ENCODE data around the gene MICB. TPM values are rescaled to one million over a fixed set of nuclear protein-coding genes. Genes with fewer than 3 reads are reported as not detected.

The MICB gene
- total and polyA plus RNA-seq, 2 donors (not counting 1 experiment from before 2014, with no cell fraction given) = 24.2 to 30.9 TPM

GRCh38 chr6:31466466-31466865 lies 31.5 kb upstream of the MICB start:
- no peaks in the 10 kb centered on the region for H3K9me3 ChIP-seq (ENCODE audit: control extremely low read depth in 1 of 3, control insufficient read depth in 2 of 3, insufficient read depth in 1 of 3, low read length in 2 of 3)
- WGBS (ENCODE audit: insufficient coverage) = no CpG with 5 or more reads among the region's 4 CpGs
- H3K4me2 ChIP-seq (replicated peaks; ENCODE audit: low read depth, low read length, poor library complexity, severe bottlenecking) = peak overlapping the region; percentile 97
- no peaks in the 10 kb centered on the region for H3K27me3 ChIP-seq (replicated peaks in 1 of 4; ENCODE audit: control extremely low read depth in 1 of 4, control insufficient read depth in 3 of 4, insufficient read depth in 4 of 4, low read length in 3 of 4)
- CTCF ChIA-PET = no interaction called here
- H2AFZ ChIP-seq (ENCODE audit: insufficient read depth, low read depth, low read length, poor library complexity, severe bottlenecking) = no peak overlapping the region
- peaks cover 3 to 36% of the 10 kb centered on the region in 2 experiments for H3K36me3 ChIP-seq (replicated peaks in 1 of 2; ENCODE audit: control extremely low read depth in 1 of 2, control insufficient read depth in 1 of 2, extremely low read depth in 1 of 2, insufficient read depth in 2 of 2, low read length in 1 of 2)
- Mint-ChIP-seq H3K27me3 (no peaks in the 10 kb centered on the region), H3K4me1 (peaks cover 96% of the 10 kb centered on the region), H3K4me3 (peak overlapping the region; percentile 99), H3K27ac (peak overlapping the region; percentile 73), H3K9me3 (ENCODE audit: insufficient read depth) (no peaks in the 10 kb centered on the region)
- intact Hi-C loops (cut with micrococcal nuclease) = loop anchor here (10.0 kb wide), 1 partner anchor 312 kb away; the partner anchor contains the start of genes CCHCR1 and TCF19
- H3K4me1 ChIP-seq (ENCODE audit: control insufficient read depth in 2 of 2, insufficient read depth in 2 of 2, low read length in 2 of 2) = peaks cover 80 to 85% of the 10 kb centered on the region in 2 donors
- H3K79me2 ChIP-seq (ENCODE audit: control insufficient read depth, insufficient read depth, low read length) = peaks cover 100% of the 10 kb centered on the region
- peak overlapping the region in 1 of 2 donors; percentile 37 for H3K27ac ChIP-seq (ENCODE audit: low read length in 2 of 2)
- POLR2A ChIA-PET = interaction anchor here (0.6 kb wide), 1 partner anchor 89 kb away, joined by 6 read pairs; no protein-coding TSS in a partner anchor
- H3K9ac ChIP-seq (ENCODE audit: low read length) = peak overlapping the region; percentile 99
- peaks cover 82% of the 10 kb centered on the region for H4K20me1 ChIP-seq (ENCODE audit: control insufficient read depth, insufficient read depth, low read length, poor library complexity, severe bottlenecking)
- DNase-seq = no peak
- no peak for ATAC-seq (ENCODE audit: low read depth)
- peak overlapping the region in 1 of 5 experiments; percentile 98 for H3K4me3 ChIP-seq (ENCODE audit: control extremely low read depth in 1 of 5, extremely low read depth in 1 of 5, insufficient read depth in 1 of 5, low read depth in 2 of 5, low read length in 4 of 5)
- TF ChIP-seq, protein P1, sequence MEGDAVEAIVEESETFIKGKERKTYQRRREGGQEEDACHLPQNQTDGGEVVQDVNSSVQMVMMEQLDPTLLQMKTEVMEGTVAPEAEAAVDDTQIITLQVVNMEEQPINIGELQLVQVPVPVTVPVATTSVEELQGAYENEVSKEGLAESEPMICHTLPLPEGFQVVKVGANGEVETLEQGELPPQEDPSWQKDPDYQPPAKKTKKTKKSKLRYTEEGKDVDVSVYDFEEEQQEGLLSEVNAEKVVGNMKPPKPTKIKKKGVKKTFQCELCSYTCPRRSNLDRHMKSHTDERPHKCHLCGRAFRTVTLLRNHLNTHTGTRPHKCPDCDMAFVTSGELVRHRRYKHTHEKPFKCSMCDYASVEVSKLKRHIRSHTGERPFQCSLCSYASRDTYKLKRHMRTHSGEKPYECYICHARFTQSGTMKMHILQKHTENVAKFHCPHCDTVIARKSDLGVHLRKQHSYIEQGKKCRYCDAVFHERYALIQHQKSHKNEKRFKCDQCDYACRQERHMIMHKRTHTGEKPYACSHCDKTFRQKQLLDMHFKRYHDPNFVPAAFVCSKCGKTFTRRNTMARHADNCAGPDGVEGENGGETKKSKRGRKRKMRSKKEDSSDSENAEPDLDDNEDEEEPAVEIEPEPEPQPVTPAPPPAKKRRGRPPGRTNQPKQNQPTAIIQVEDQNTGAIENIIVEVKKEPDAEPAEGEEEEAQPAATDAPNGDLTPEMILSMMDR (IDR thresholded peaks at IDR 0.05) = no peak
- no peak for TF ChIP-seq EZH2 (IDR thresholded peaks at IDR 0.05; ENCODE audit: borderline replicate concordance, insufficient read depth, low read depth, low read length, poor library complexity, severe bottlenecking)

DNA sequence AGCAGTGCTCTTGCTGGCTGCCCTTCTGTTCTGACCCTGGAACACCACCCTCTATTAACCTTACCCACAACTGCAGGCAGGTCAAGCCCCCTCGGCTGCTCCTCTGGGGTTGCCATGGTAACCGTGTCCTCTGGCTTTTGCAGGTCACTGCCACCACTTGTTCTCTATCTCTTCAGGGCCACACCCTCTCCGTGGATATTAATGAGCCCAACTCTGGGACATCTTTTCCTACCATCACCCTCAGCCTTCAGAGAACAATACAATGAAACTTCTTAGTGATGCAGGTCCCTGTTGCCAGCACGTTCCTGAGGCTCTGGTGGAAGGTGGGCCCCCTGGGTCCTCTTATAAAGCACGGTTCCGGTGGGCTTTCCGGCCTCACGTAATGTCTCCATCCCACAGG lies 30.8 kb upstream of the MICB start:
- peak overlapping the region in 1 of 2 donors; percentile 37 for H3K27ac ChIP-seq (ENCODE audit: low read length in 2 of 2)
- CTCF ChIA-PET = no interaction called here
- no peak for DNase-seq

More for the DNA sequence above, 30.8 kb upstream of the MICB start:
- no peak overlapping the region for H2AFZ ChIP-seq (ENCODE audit: insufficient read depth, low read depth, low read length, poor library complexity, severe bottlenecking)
- peaks cover 97% of the 10 kb centered on the region for H3K4me1 Mint-ChIP-seq
- ATAC-seq (ENCODE audit: low read depth) = no peak
- peaks cover 3 to 36% of the 10 kb centered on the region in 2 experiments for H3K36me3 ChIP-seq (replicated peaks in 1 of 2; ENCODE audit: control extremely low read depth in 1 of 2, control insufficient read depth in 1 of 2, extremely low read depth in 1 of 2, insufficient read depth in 2 of 2, low read length in 1 of 2)
- H3K79me2 ChIP-seq (ENCODE audit: control insufficient read depth, insufficient read depth, low read length) = peaks cover 100% of the 10 kb centered on the region
- POLR2A ChIA-PET = interaction anchor here (0.6 kb wide), 1 partner anchor 88 kb away, joined by 6 read pairs; no protein-coding TSS in a partner anchor
- peak overlapping the region; percentile 12 for H3K27ac Mint-ChIP-seq
- TF ChIP-seq, protein P1 (IDR thresholded peaks at IDR 0.05) = no peak
- no peak for TF ChIP-seq EZH2 (IDR thresholded peaks at IDR 0.05; ENCODE audit: borderline replicate concordance, insufficient read depth, low read depth, low read length, poor library complexity, severe bottlenecking)
- H3K27me3 ChIP-seq (replicated peaks in 1 of 4; ENCODE audit: control extremely low read depth in 1 of 4, control insufficient read depth in 3 of 4, insufficient read depth in 4 of 4, low read length in 3 of 4) = no peaks in the 10 kb centered on the region
- intact Hi-C loops (cut with micrococcal nuclease) = loop anchor here (10.0 kb wide), 1 partner anchor 312 kb away; the partner anchor contains the start of genes CCHCR1 and TCF19
- peaks cover 80 to 83% of the 10 kb centered on the region in 2 donors for H3K4me1 ChIP-seq (ENCODE audit: control insufficient read depth in 2 of 2, insufficient read depth in 2 of 2, low read length in 2 of 2)
- H4K20me1 ChIP-seq (ENCODE audit: control insufficient read depth, insufficient read depth, low read length, poor library complexity, severe bottlenecking) = peaks cover 89% of the 10 kb centered on the region
- H3K27me3 Mint-ChIP-seq = no peaks in the 10 kb centered on the region
- H3K9ac ChIP-seq (ENCODE audit: low read length) = no peak overlapping the region
- H3K4me3 ChIP-seq (ENCODE audit: control extremely low read depth in 1 of 5, extremely low read depth in 1 of 5, insufficient read depth in 1 of 5, low read depth in 2 of 5, low read length in 4 of 5) = peak overlapping the region in 1 of 5 experiments; percentile 14
- WGBS (ENCODE audit: insufficient coverage) = 97% methylated on average over 5 of the region's 8 CpGs
- H3K9me3 ChIP-seq (ENCODE audit: control extremely low read depth in 1 of 3, control insufficient read depth in 2 of 3, insufficient read depth in 1 of 3, low read length in 2 of 3) = no peaks in the 10 kb centered on the region
- peak overlapping the region; percentile 99 for H3K4me3 Mint-ChIP-seq
- H3K4me2 ChIP-seq (replicated peaks; ENCODE audit: low read depth, low read length, poor library complexity, severe bottlenecking) = peak overlapping the region; percentile 97
- H3K9me3 Mint-ChIP-seq (ENCODE audit: insufficient read depth) = no peaks in the 10 kb centered on the region
